ENCODE results near the gene BCAS3.

The BCAS3 gene

DNA sequence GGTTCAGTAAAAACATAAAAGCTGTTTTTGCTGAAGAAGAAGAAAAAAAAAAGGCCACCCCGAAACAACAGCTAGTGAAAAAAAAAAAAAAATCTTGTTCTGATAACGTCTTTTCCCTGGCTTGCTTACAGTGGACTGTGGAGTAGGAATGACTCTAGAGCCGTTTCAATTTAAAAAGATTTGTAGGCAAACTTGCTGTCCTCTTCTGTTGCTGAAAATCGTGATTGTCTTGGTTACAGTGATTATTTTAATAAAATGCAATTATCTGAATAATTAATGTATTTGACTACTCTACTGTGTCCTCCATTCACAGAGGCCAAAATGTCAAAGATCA, 531.4 kb downstream of the BCAS3 start:
- DNase-seq: no peak

GRCh38 chr17:61209525-61209924, 531.9 kb downstream of the BCAS3 start:
- no peak for DNase-seq

DNA sequence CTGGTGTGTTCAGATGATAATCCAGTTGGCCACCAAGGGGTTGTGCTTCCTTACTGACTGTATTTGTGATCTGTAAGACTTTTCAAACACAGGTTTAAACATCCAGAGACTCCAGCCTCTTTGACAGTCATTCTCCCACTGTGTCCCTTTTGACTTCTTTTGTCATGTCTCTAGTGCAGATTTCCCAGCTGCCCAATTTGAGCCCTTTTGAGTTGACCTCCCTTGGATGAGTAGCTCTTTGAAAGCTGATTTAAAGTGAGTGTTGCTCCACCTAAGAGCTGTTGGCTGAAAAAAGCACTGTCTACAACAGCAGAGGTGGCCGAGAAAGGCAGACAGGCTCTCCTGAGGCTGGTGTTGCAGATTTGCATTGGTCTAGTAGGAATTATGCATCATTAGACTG, 533.6 kb downstream of the BCAS3 start:
- DNase-seq: no peak

GRCh38 chr17:61212655-61213054, 535.0 kb downstream of the BCAS3 start:
- DNase-seq: no peak

DNA sequence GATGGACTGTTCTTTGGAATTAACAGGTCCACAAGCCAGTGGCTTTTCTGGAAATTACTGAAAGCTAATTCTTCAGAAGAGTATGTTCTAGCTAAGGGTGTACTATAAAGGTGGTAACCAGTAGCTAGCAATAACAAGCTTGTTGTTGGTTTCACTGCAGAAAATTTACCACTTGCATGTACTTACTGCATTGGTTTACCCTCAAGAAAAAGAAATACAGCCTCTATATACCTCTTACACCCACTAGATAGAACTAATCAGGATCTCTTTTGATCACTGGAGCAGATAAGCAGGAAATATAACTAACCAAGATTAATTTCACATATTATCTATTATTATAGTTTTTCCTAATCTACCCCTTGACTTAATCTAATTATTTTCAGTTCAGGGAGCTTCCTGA, 537.1 kb downstream of the BCAS3 start:
- DNase-seq: no peak

GRCh38 chr17:61216066-61216465, 538.4 kb downstream of the BCAS3 start:
- no peak for DNase-seq

- no peak for DNase-seq
These were observed 540.3 kb downstream of the BCAS3 start for GRCh38 chr17:61217878-61218437.

GRCh38 chr17:61218438-61218837, 540.8 kb downstream of the BCAS3 start:
- DNase-seq: no peak

DNA sequence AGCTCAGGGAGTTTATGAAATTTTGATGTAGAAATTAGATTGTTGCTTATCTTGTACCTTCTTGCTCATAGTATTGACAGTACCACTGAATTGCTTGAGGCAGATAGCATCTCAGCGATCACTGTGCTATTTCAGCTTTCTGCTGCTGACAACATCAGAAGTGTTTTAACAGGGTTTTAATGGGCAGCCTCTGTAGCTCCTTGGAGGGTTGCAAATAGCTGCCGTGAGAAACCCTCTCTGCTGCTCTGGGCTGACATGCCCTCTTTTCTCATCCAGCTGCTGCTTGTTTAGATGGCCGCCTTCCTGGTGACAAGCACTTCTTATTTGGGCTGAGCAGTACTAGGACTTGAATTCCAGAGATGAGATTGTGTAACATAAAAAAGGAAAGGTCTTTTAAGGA, 541.8 kb downstream of the BCAS3 start:
- DNase-seq: no peak

GRCh38 chr17:61221181-61221580, 543.5 kb downstream of the BCAS3 start:
- no peak for DNase-seq

GRCh38 chr17:61221597-61222471, 544.2 kb downstream of the BCAS3 start:
- DNase-seq: no peak

DNA sequence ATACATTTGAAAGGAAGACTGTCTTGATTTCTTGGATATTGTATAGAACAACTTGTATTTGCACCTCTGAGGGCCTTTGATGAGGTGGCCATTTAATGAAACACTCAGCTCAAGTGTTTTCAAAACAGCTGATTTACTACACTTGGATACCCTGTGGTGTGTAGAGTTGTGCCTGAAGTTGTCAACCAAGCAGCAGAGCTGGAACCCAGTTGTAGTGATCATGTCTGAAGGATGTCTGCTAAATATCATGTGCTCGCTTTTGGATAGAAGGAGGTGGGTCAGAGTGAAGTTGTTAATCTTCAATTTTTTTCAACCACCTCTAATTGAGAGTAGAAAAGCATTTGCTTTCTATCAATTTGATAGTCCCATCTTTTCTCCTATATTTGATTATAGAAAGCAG, 546.1 kb downstream of the BCAS3 start:
- no peak for DNase-seq

DNA sequence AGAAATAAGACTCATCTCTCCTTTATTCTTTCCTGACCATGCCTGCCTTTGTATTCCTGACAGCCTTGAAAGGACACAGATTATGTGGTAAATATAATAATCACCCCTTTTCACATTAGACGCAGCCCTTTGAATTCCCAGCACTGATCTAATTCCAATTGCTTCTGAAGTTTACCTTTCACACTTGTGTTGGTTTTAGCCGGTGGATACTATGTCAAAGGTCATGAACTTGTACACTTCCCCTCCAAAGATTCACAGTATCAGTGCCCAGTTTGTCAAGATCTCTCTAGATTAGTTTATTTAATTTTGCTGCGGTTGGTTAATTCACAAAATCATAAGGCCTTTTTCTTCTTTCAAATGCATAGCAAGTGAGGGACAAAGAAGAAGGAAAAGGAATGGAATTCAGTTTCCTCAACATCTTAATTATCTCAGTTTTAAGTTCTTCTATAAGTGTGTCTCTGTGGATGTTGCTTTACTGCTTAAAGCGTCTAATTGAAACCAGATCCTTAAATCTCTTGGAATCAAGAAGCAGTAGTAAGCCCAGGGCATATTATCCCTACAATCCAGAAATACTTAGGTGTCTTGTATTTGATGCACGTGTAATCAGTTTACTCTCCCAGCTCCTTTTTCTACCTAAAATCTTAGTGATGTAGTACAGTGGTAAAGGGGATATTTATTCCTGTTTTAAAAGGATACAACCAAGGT, 547.7 kb downstream of the BCAS3 start:
- DNase-seq: no peak

DNA sequence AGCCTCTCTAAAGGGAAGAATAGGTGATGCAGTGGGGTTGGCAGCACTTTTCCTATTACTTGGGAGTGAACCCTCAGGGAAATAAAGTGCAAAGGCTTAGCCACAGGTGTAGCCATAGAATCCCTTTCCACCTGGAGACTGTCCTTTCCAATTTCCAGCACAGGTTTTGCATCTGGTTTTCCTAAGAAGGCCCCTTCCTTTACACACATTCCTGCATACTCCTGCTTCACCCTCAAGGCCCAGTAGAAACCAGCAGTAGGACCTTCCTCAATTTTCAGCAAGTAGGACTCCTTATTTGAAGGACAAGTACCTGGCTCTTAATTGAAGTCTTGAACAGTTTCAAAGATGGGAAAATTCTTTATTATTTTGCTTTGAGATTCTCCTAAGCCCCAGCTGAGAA, 550.2 kb downstream of the BCAS3 start:
- no peak for DNase-seq

GRCh38 chr17:61230461-61230860, 552.8 kb downstream of the BCAS3 start:
- no peak for DNase-seq

DNA sequence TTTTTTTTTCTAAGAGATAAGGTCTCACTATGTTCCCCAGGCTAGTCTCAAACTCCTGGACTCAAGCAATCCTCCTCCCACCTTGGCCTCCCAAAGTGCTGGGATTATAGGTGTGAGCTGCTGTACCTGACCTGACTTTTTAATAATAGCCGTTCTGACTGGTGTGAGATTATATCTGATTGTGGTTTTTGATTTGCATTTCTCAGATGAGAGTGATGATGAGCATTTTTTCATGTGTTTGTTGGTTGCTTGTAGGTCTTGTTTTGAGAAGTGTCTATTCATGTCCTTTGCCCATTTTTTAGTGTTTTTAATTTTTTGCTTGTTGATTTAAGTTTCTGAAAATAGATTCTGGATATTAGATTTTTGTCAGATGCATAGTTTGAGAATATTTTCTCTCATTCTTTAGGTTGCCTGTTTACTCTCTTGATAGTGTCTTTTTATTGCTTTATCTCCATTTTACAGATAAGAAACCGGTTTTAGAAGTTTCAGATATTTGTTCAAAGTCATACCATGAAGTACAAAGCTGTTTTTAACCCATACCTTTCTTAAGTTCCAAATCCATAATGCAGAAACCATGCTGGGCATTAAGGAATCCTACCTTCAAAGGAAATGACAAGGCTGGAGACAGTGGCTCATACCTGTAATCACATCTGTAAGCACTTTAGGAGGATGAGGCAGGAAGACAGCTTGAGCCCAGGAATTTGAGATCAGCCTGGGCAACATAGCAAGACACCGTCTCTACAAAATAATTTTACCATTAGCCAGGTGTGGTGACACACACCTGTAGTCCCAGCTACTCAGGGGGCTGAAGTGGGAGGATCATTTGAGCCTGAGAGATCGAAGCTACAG, 553.5 kb downstream of the BCAS3 start:
- DNase-seq: no peak

- DNase-seq: no peak
These were observed 555.2 kb downstream of the BCAS3 start for GRCh38 chr17:61232871-61233270.

DNA sequence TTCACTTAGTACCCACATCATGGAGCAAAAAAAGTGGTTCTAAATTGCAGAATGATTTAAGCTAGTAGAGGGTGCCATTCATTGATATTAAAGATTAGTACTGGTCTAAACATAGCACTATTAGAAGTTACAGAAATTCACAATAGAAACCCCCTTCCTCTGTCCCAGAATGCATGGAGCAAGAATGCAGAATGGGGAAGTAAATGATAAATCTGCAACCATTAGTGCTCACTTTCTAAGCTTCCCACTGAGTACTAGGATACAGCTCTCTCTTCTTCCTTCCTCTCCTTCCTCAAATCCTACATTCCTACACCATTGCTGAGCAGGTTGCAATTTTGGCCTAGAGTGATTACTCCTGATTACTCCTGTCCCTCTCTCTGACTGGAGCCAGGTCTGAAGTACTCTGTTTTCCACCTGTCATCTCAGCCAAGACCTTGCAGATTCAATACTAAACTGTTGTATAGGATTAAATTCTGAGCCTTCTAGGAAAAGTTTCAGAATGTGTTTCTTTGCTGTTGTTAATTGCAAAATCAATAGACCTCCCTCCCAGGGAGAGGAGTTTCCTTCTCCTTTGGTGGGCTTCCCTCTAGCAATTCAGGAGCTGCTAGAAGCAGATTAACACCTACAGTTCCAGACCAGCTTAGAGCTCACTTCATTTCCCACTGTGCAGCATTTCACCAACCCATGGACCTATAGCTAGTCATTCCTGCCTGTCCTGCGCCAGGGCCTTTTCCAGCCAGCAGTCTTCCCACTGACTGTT, 556.5 kb downstream of the BCAS3 start:
- DNase-seq: no peak

DNA sequence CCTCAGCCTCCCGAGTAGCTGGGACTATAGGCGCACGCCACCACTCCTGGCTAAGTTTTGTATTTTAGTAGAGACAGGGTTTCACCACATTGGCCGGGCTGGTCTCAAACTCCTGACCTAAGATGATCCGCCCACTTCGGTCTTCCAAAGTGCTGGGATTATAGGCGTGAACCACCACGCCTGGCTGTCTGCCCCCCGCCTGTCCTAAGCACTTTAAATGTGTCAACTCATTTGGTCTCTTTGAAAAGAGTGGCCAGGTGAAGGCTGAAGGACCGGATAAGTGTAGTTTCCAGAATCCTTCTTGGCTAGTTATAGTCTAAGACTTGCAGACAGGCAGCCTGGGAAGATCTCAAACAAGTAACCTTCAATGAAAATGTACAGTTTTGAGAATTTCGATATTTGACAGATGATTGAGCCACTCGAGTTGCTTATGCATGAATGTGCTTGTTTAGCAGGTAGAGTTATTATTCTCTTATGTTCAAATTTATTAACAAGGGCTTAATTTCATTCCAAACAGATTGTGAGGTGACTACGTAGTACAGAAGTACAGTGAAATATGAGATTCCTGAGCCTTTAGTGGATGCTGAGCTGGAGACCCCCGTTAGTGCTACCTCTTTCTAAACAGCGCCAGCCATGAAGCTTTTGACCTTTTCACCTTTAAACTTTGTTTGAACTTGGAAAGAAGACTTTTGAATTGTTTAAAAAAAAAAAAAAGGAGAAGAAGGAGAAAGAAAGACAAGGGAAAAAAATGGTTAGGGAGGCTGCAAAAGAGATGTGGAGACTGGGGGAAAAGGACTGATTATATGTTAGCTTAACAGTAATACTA, 557.6 kb downstream of the BCAS3 start:
- no peak for DNase-seq

DNA sequence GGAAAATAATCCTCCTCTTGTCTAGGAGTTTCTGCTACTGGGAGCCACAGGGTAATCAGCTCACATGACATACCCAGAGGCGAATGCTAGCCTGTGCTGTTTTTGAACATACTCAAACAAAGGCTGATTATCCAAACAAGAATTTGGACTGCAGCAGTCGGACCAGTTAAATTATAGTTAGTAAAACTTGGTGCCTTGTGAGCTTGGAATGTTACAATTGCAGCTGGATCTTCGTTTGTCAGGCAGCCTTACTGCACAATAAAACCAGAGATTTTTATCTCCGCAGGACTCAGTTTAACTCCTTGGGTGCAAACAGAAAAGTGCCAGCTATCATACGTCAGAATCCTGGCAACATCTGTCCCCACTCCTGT, 558.2 kb downstream of the BCAS3 start:
- no peak for DNase-seq

DNA sequence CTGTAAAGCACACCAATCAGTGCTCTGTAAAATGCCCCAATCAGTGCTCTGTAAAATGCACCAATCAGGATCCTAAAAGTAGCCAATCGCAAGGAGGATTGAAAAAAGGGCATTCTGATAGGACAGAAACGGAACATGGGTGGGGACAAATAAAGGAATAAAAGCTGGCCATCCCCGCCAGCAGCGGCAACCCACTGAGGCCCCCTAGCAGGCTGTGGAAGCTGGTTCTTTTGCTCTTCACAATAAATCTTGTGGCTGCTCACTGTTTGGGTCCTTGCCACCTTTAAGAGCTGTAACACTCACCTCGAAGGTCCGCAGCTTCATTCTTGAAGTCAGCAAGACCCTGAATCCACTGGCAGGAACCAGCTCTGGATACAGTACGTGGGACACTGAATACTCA, 559.6 kb downstream of the BCAS3 start:
- DNase-seq: no peak

GRCh38 chr17:61238455-61238933, 560.8 kb downstream of the BCAS3 start:
- DNase-seq: no peak
